HG02678 (cell line): Measurements from ENCODE around the gene PRKAG2.
"Not testable (repeated sequence)": the region's sequence is repeated elsewhere in the genome, so short reads cannot be mapped to it uniquely, and the experiment has no call there.

Source experiments
- ATAC-seq: cut with Tn5 transposase; IDR thresholded peaks from one replicate; pipeline ENCODE4 v1.9.1; 2021; ENCODE audit warnings: mild to moderate bottlenecking, moderate library complexity; ENCODE audit not compliant: unreplicated experiment

PRKAG2 gene

DNA sequence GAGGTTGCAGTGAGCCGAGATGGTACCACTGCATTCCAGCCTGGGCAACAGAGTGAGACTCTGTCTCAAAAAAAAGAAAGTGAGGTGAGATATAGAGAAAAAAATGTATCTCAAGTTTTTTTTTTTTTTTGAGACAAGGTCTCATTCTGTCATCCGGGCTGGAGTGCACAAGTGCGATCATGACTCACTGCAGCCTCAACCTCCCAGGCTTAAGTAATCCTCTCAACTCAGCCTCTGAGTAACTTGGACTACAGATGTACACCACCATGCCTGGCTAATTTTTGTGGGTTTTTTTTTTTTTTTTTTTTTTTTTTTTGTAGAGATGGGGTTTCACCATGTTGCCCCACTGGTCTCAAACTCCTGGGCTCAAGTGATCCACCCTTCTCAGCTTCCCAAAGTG is 303.9 kb downstream of the PRKAG2 start:
- not testable (repeated sequence) for ATAC-seq

DNA sequence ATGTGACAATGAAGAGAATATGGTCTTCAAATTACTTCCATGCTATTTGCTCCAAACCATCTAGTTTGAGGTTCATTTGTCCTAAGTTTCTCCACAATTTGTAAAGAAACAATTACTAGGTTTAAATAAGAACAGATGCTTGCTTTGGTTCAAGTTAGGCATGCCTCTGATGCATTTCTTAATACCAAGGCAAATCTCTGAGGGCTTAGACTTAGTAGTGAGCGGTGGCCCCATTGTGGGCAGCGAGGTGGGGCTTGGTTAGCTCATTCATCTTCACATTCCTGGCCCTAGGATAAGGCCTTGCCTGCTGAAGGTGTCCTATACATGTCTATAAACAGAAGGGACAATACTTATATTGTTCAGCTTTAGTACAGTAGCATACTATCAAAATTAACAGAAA is 304.8 kb downstream of the PRKAG2 start:
- no peak for ATAC-seq

DNA sequence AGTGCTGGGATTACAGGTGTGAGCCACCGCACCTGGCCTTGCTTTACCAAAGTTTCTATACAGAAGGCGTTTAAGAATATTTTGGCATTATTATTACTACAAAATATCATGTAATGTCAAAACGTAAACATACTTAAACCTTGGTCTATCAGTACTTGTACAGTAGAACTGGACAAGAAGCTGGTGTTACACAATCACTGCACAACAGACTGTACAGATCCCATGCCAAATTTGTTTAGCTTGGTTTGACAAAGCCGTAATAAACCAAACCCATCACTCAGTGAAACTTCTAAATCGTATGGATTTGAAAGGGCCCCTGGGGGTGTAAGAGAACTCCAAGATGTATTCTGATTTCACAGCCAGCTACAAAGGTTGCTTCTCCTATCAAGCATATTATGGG is 305.4 kb downstream of the PRKAG2 start:
- no peak for ATAC-seq

DNA sequence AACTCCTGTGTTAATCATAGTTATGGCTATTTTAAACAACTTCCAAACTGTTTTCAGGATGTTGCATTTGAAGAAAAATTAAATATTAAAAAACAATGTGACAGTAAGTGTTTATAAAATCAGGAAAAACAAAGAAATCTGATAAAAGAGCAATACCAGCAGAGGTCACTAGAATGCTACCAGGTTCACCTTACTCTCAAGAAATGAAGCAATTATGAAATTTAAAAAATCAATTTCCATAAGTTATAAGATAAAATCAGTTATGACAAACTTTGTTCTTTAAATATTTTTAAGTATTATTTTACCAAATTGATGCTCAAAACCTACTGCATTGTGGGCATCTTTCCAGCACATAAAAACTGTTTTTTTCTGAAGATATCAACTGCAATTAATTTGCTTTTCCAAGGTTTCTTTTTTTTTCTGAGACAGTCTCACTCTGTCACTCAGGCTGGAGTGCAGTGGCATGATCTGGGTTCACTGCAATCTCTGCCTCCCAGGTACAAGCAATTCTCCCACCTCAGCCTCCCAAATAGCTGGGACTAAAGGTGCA is 306.5 kb downstream of the PRKAG2 start:
- no peak for ATAC-seq

DNA sequence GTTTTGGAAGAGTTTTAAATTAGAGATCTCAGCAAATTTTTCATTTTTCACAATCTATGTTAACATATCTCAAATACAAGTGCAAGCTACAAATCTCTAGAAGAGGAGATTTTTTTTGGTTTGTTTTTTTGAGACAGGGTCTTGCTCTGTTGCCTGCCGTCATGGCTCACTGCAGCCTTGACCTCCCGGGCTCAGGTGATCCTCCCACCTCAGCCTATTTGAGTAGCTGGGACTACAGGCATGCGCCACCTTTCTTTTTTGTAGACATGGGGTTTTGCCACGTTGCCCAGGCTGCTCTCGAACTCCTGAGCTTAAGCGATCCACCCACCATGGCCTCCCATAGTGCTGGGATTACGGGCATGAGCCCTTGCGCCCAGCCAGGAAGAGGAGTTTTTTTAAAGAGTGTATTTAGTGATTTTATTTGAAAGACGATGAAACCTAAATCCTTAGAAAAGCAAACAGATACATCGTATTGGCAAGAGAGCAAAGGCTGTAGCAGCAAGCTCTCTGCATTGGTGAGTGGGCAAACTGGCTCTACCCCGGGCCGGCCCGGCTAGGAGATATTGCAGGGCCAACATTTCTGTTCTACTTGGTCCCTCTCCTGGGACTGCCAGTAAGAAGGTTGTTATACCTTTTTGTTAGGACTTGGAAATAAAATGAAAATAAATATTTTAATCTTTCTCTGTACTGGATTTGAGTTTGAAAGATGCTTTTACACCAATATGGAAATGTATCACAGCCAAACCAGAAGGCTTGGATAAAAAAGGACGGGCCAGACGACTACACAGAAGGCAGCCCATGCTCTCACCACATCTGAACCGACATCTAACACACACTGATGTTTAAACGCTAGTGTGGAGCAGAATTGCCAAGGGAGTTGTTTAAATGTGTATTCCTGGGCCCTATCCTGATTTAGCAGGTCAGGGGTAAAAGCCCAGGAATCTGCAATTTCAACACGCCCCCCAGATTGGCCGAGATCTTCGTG is 307.7 kb downstream of the PRKAG2 start:
- ATAC-seq: no peak

DNA sequence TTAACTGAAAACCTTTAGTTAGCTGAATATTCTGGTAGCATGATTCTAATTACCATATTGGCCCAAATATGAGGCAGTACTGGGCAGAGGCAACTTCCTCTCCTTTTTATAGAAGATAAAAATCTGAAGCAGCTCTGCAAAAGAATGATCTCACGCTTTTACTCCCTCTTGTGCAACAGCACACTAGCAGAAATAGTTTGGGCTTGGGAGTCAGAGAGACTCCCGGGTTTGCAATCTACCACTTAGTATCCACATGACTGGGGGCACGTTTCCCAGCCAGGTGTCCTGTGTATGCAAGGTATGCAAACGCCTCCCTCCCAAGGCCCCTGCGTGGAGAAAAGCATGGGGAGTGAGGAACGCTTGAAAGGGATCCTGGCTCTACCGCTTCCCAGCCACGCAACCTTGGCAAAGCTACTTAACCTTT is 310.0 kb downstream of the PRKAG2 start:
- no peak for ATAC-seq

DNA sequence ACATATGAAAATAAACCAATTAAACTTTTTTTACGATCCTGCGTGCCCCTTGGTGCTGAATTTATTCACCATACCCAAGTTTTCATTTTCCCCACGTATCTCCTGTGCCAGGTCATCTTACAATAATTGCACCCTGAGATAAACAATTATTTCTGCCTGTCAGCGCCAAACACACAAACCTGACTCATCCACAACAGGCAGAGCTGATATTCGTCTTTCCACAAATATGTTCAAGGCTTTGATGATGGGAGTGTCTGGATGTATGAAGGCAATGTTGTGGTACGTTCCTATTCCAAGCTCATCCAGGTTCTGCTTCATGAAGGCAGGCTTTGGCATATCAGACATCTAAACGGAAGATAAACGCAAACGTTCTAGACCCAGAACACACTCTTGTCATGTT is 311.4 kb downstream of the PRKAG2 start:
- ATAC-seq: no peak

DNA sequence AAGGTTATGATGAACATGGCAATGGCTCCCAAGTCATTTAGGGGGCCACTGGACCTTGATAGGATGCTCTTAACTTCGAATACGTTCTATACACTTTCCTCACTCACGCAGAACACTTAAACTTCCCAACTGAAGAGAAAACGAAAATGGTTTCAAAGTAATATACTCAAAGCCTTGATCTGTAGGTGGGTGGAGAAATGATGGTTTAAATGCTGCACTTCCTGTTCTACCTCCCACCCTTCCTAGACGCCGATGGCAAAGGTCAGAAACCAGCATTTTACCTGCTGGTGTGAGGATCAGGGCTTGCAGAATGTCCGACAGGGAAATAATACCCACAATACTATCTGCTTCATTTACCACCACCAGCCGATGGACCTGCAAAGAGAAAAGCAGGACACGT is 316.7 kb downstream of the PRKAG2 start:
- no peak for ATAC-seq

DNA sequence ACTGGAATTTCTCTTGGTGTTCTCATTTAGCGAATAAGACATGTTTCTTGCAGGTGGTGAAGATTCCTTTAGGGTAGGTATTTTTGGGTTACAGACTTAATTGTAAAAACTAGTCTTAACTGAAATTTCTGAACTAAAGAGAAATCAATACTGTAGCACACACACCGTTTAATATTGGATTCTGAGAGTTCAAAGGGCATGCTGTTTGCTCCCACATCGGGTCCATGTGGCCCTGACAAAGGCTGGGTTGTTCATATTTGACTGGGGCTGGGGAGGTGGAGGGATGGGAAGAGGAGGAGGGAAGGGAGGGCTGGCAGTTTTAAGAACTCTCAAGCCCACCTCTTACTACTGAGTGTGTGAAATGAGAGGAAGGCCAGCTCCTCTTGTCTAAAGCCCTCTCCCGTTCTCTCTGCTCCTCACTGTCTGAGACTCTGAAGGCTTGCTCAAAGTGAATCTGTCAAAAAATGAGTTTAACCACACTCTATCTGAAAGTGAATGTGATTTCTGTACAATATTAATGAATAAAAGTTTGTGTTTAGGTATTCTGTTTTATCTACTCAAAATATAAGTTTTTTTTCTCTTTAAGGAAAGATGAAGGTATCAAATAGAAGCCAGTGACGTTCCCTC is 317.2 kb downstream of the PRKAG2 start:
- ATAC-seq: no peak

DNA sequence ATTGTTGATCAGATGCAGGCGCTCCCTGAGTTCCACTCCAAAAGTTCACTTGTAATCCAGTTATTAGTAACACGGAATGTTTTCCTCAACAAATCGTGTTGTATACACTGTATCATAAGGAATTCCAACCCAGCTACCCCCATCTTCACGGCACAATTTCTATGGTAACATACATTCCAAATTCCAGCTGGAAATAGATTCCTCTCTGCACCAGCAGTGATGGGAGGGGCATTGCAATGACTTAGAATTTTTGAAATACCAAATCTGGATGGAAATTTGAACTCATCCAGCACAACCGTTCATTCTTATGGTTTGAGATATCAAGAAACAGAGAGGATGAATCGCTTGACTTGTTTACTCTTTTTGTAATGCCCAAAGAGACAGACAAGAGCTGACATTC is 318.3 kb downstream of the PRKAG2 start:
- no peak for ATAC-seq

DNA sequence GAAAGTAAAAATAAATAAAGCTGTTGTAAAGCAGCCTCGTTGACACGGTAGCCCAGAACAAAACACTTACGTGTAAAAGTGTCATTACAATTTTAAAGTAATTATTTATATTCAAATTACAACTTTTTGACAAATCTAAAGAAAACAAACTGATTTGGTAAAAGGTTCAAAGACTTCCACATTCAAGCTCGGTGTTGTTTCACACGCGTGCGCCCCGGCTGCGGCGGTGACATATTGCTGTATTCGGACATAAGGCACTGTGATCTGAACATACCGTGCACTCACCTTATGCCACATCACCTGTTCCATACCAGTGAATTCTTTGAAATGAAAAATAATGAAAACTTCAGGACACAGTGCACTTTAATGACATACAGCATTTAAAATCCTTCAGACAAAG is 320.3 kb downstream of the PRKAG2 start:
- ATAC-seq: no peak

DNA sequence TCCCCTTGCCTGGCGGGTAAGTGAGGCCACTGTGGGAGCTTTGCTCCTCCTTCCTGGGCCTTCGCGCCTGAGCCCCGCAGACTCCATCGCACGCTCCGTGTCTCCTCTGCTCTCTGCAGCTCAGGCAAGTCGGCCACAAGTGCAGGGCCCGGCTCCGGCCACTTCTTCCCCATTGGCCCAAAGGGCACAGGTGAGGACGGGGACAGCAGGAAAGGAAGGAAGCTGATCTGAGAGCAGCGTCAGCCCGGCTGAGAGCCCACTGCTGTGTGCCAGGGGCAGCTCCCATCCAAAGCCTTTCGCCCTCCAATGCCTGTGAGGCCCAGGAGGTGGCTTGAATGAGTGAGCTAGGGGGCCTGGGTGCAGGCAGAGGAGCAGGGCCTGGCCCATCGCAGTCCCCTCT is 323.6 kb downstream of the PRKAG2 start:
- no peak for ATAC-seq

DNA sequence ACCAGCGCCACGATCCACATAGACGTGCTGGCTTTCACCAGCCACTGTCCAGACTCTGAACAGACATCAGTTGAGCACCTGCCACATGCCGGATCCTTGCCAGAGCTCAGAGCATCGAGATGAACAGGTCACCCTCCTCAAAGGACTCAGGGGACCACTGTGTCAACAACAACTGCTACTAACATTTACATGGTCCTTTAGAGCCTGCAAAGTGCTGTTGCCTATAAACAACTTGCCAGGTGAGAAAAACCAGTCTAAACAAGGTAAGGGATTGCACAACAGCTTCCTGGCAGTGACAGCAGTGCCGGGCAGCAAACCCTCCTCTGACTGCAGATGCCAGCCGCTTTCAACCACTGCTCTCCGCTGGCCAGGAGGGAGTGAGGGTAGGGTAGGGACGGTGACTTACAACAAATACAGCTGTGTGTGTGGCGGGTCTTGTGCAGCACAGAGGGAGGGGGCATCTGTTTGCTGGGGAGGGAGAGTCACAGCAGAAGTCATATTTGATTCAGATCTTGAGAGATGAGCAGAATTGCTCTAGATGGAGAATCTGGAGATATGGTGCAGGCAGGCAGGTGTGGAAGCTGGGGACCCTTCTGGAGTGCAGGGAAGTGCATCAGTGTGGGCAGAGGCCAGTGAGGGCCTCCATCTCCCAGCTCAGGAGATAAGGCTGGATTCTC is 324.4 kb downstream of the PRKAG2 start:
- no peak for ATAC-seq

DNA sequence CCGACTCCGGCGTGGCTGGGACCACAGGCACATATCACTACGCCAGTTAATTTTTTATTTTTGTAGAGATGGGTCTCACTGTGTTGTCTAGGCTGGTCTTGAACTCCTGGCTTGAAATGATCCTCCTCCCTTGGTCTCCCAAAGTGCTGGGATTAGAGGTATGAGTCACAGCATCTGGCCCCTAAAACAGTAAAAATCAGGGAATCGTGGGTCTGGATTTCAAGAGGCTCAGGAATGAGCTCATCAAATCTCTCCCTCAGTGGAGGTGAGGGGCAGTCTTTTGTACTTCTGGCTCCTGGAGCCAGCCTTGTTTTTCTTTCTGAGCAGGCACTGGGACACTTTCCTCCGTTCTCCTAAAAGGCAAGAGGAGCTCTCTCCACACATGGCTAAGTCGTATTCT is 325.1 kb downstream of the PRKAG2 start:
- ATAC-seq: no peak

DNA sequence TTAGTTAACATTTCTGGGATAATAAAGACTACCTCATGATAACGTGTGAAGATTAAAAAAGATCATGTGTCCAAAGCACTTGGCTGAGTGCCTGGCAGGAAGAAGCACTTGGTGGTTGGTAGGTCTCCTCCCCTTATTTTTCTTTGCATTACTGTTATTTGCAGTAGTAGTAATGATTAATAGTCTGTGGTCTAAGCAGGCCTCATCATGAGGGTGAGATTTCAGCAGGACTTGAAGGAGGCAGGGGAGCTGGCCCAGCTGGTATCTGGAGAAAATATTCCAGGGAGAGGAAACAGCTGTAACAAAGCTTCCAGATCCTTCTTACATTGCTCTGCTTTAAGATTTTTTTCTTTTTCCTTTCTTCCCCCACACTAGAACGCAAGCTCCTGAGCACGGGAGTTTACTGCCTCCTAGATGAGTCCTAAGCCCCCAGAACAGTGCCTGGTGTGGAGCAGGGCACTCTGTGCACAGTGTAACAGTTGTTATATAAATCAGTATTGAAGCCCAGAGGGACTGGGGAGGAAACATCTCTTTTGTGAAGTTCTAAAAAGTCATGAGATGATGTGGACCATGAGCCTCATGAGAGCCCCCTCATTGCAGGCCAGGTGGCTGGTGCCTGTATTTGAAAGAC is 326.1 kb downstream of the PRKAG2 start:
- ATAC-seq: no peak

DNA sequence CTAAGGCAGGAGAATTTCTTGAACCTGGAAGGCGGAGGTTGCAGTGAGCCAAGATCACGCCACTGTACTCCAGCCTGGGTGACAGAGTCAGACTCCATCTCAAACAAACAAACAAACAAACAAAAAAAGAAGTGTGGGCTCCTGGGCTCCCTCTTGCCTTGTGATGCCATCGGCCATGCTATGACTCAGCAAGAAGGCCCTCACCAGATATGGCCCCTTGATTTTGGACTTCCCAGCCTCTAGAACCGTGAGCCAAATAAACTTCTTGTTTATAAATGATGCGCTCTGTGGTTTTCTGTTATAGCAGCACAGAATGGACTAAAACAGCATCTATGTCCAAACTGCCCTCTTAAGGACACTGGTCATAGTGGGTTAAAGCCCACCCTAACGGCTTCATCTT is 327.3 kb downstream of the PRKAG2 start:
- ATAC-seq: no peak

DNA sequence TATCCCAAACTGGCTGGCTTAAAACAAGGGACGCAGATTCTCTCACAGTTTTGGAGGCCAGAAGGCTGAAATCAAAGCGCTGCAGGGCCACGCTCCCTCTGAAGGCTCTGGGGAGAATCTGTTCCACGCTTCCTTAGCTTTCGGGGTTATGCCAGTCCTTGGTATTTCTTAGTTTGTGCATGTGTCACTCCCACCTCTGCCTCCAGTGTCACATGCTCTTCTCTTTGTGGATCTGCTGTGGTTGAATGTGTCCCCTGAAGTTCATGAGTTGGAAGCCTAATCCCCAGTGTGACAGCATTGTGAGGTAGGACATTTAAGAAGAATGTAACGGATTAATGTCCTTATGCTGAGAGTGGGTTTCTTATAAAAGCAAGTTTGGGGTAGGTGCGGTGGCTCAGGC is 327.8 kb downstream of the PRKAG2 start:
- ATAC-seq: no peak

DNA sequence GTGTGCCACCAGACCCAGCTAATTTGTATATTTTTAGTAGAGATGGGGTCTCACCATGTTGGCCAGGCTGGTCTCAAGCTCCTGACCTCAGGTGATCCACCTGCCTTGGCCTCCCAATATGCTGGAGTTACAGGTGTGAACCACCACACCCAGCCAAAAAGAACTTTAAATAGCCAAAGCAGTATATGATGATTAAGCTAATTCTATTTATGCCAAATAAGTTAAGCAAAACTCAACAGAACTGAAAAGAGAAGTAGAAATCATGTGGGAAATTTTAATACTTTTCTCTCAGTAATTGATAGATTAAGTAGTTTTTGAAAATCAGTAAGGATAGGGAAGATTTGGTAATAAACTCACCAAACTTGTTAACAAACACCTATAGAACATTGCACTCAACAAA is 332.7 kb downstream of the PRKAG2 start:
- ATAC-seq: no peak

DNA sequence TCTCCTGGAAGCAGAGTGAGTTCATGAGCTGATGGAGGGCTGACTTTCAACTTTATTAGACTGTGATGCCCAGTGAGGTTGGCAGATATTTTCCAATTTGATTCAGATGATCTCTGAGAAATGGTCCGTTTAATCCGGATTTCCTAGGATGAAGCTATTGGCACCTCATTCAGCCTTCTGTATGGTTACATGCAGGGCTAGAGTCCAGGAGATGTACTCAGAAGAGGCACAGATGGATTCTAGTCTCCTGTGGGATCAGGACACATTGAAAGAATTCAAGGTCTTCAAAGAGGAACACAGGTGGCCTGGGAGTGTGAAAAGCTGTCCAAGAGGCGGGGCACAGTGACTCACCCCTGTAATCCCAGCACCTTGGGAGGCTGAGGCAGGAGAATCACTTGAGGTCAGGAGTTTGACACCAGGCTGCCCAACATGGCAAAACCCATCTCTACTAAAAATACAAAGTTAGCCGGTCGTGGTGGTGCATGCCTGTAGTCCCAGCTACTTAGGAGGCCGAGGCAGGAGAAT is 334.2 kb downstream of the PRKAG2 start:
- ATAC-seq: no peak

DNA sequence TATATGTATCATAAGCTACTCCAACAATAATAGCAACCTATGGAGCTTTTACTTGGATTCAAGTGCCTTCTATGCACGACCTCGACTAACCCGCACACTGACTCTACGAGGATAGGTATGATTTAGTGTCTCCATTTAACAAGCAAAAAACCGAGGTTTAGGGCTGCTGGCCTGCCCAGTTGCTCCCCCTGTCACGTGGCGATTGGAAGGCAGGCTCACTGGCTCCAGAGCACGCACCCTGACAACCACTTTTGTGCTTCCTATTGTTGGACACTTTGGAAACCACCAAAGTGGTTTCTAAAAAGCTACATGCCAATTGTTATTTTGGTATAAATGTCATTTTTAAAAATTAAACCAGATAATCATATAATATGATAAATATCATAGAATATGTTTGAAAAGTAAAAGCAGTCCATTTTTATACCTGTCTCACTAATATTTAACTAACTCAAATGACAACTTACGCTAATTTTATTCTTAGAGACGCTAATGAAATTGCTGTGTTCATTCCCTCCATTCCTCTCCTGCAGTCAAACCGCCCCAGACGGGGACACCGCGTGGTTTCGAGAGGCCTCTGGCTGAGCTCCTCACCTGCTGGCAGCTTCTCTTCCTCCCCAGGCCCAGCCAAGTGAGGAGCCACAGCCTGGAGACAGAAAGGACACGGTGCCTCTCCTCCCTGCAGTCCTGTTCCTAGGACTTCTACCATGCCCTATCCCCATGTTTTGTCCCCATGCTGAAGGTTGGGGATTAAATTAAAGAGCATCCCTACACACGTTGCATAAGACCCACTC is 335.0 kb downstream of the PRKAG2 start:
- no peak for ATAC-seq
